Astrocyte (in vitro differentiated cells and primary cell): ENCODE measurements around the gene HCN3. TPM values are rescaled to one million over a fixed set of nuclear protein-coding genes. Genes with fewer than 3 reads are reported as not detected.

Experiments used
- DNase-seq: peaks from one replicate; pipeline ENCODE4 v3.0.0-alpha.2; 2010; ENCODE audit warnings: low read depth
- FAIRE-seq: peaks from 2 replicates; lab custom pipeline; 2011; peaks lifted over from hg19 to GRCh38; lab: Jason Lieb, UNC
- H2AFZ ChIP-seq: 2 replicates; pipeline ENCODE4 v1.6.0; 2012; ENCODE audit warnings: low read depth, low read length, inconsistent platforms
- H3K27ac ChIP-seq: 2 replicates; pipeline ENCODE4 v1.5.1; 2011; ENCODE audit warnings: low read depth, low read length, inconsistent platforms
- H3K27me3 ChIP-seq: 2 replicates; pipeline ENCODE4 v1.6.0; 2011; ENCODE audit warnings: low read length, inconsistent platforms; ENCODE audit not compliant: insufficient read depth
- H3K36me3 ChIP-seq: 2 replicates; pipeline ENCODE4 v1.5.1; 2011; ENCODE audit warnings: low read length, inconsistent platforms; ENCODE audit not compliant: insufficient read depth
- H3K4me1 ChIP-seq: 2 replicates; pipeline ENCODE4 v1.5.1; 2011; ENCODE audit warnings: low read length, inconsistent platforms; ENCODE audit not compliant: insufficient read depth
- H3K4me2 ChIP-seq: 2 replicates; pipeline ENCODE4 v1.6.0; 2012; ENCODE audit warnings: low read length, inconsistent platforms
- H3K4me3 ChIP-seq: 2 replicates; pipeline ENCODE4 v1.5.1; 2011; ENCODE audit warnings: low read depth, mild to moderate bottlenecking, low read length, inconsistent platforms; ENCODE audit not compliant: insufficient read depth
- H3K79me2 ChIP-seq: 2 replicates; pipeline ENCODE4 v1.6.0; 2012; ENCODE audit warnings: mild to moderate bottlenecking, low read length, inconsistent platforms; ENCODE audit not compliant: insufficient read depth
- H3K9ac ChIP-seq: 2 replicates; pipeline ENCODE4 v1.6.0; 2012; ENCODE audit warnings: mild to moderate bottlenecking, low read length, inconsistent platforms
- H3K9me3 ChIP-seq: 2 replicates; pipeline ENCODE4 v1.5.1; 2012; ENCODE audit warnings: low read depth, mild to moderate bottlenecking, low read length, inconsistent platforms; ENCODE audit not compliant: insufficient read depth
- H4K20me1 ChIP-seq: 2 replicates; pipeline ENCODE4 v1.6.0; 2012; ENCODE audit warnings: low read length, inconsistent platforms; ENCODE audit not compliant: insufficient read depth
- H3K27ac Mint-ChIP-seq: one replicate; pipeline ENCODE4 v1.8.0; 2021; ENCODE audit warnings: mild to moderate bottlenecking, mixed read lengths; ENCODE audit not compliant: unreplicated experiment
- H3K27me3 Mint-ChIP-seq: one replicate; pipeline ENCODE4 v1.8.0; 2021; ENCODE audit warnings: low read depth, mixed read lengths; ENCODE audit not compliant: unreplicated experiment
- H3K36me3 Mint-ChIP-seq: one replicate; pipeline ENCODE4 v1.8.0; 2021; ENCODE audit warnings: low read depth, mixed read lengths; ENCODE audit not compliant: unreplicated experiment
- H3K4me1 Mint-ChIP-seq: one replicate; pipeline ENCODE4 v1.8.0; 2021; ENCODE audit warnings: low read depth, mixed read lengths; ENCODE audit not compliant: unreplicated experiment
- H3K4me3 Mint-ChIP-seq: one replicate; pipeline ENCODE4 v1.8.0; 2021; ENCODE audit warnings: mild to moderate bottlenecking, moderate library complexity, mixed read lengths; ENCODE audit not compliant: unreplicated experiment
- H3K9me3 Mint-ChIP-seq: one replicate; pipeline ENCODE4 v1.8.0; 2021; ENCODE audit warnings: mild to moderate bottlenecking, mixed read lengths; ENCODE audit not compliant: unreplicated experiment
- CTCF ChIP-seq: IDR thresholded peaks from 2 replicates; pipeline ENCODE4 v1.5.1; 2011; ENCODE audit warnings: low read depth, mild to moderate bottlenecking, inconsistent platforms, low read length, moderate library complexity; ENCODE audit not compliant: insufficient read depth
- EZH2 ChIP-seq: IDR thresholded peaks from 2 replicates; pipeline ENCODE4 v1.6.1; 2012; ENCODE audit warnings: mild to moderate bottlenecking, low read length, inconsistent platforms; ENCODE audit not compliant: insufficient read depth
- total RNA-seq: library from RNA; stranded (reverse); gene quantifications from 2 replicates; pipeline ENCODE4 v1.2.1, GENCODE V29; 2021

HCN3 gene
- total RNA-seq, 1 donor from 2014 or later, result 3.6 TPM

GRCh38 chr1:155263067-155263466 lies 14.2 kb upstream of the HCN3 start:
- Histone ChIP-seq H3K9me3 (no peaks in the 10 kb centered on the region), H3K79me2 (peaks cover 25% of the 10 kb centered on the region), H3K4me3 (no peak overlapping the region), H3K4me1 (peaks cover 17% of the 10 kb centered on the region), H3K27ac (no peak overlapping the region), H3K4me2 (no peak overlapping the region), H4K20me1 (peaks cover 14% of the 10 kb centered on the region), H3K27me3 (no peaks in the 10 kb centered on the region), H2AFZ (no peak overlapping the region), H3K9ac (peak overlapping the region; percentile 90), H3K36me3 (peaks cover 50% of the 10 kb centered on the region)
- H3K4me1 Mint-ChIP-seq, result peaks cover 16% of the 10 kb centered on the region
- no peaks in the 10 kb centered on the region for H3K9me3 Mint-ChIP-seq
- peak overlapping the region; percentile 95 for H3K27ac Mint-ChIP-seq
- TF ChIP-seq EZH2, result no peak
- no peak for TF ChIP-seq CTCF
- no peak for FAIRE-seq
- DNase-seq, result no peak
- peaks cover 24% of the 10 kb centered on the region for H3K36me3 Mint-ChIP-seq
- H3K27me3 Mint-ChIP-seq, result no peaks in the 10 kb centered on the region
- H3K4me3 Mint-ChIP-seq, result peak overlapping the region; percentile 66

GRCh38 chr1:155266553-155266952 lies 10.7 kb upstream of the HCN3 start:
- TF ChIP-seq EZH2 (no peak), CTCF (no peak)
- peaks cover 35% of the 10 kb centered on the region for H3K79me2 ChIP-seq
- no peaks in the 10 kb centered on the region for H3K27me3 ChIP-seq
- peaks cover 74% of the 10 kb centered on the region for H3K36me3 ChIP-seq
- no peak overlapping the region for H3K4me3 Mint-ChIP-seq
- H3K9me3 Mint-ChIP-seq, result no peaks in the 10 kb centered on the region
- no peak overlapping the region for H3K27ac Mint-ChIP-seq
- no peak for DNase-seq
- H3K9me3 ChIP-seq, result no peaks in the 10 kb centered on the region
- H3K4me1 ChIP-seq, result peaks cover 6% of the 10 kb centered on the region
- H3K27me3 Mint-ChIP-seq, result no peaks in the 10 kb centered on the region
- H3K27ac ChIP-seq, result no peak overlapping the region
- H3K36me3 Mint-ChIP-seq, result peaks cover 29% of the 10 kb centered on the region
- H4K20me1 ChIP-seq, result peaks cover 40% of the 10 kb centered on the region
- no peak overlapping the region for H3K4me3 ChIP-seq
- H3K4me2 ChIP-seq, result no peak overlapping the region
- H3K9ac ChIP-seq, result peak overlapping the region; percentile 1
- FAIRE-seq, result no peak
- H2AFZ ChIP-seq, result no peak overlapping the region
- peaks cover 17% of the 10 kb centered on the region for H3K4me1 Mint-ChIP-seq

GRCh38 chr1:155267373-155267772 lies 9.9 kb upstream of the HCN3 start:
- Mint-ChIP-seq H3K27me3 (no peaks in the 10 kb centered on the region), H3K36me3 (peaks cover 28% of the 10 kb centered on the region), H3K9me3 (no peaks in the 10 kb centered on the region), H3K27ac (no peak overlapping the region), H3K4me1 (peaks cover 16% of the 10 kb centered on the region), H3K4me3 (no peak overlapping the region)
- Histone ChIP-seq H3K4me3 (no peak overlapping the region), H4K20me1 (peaks cover 48% of the 10 kb centered on the region), H3K4me1 (peaks cover 8% of the 10 kb centered on the region), H3K79me2 (peaks cover 40% of the 10 kb centered on the region), H3K4me2 (no peak overlapping the region), H3K9ac (no peak overlapping the region), H3K27ac (no peak overlapping the region), H3K36me3 (peaks cover 76% of the 10 kb centered on the region), H3K27me3 (no peaks in the 10 kb centered on the region), H3K9me3 (no peaks in the 10 kb centered on the region), H2AFZ (no peak overlapping the region)
- no peak for DNase-seq
- no peak for FAIRE-seq
- TF ChIP-seq EZH2 (no peak), CTCF (no peak)
